G401.6 (cell line): ENCODE measurements around the gene SH3GL2.

Experiments used
- FAIRE-seq: peaks from 2 replicates; lab custom pipeline; 2012; peaks lifted over from hg19 to GRCh38; lab: Jason Lieb, UNC

Gene SH3GL2

GRCh38 chr9:17611342-17611741, 32.5 kb downstream of the SH3GL2 start:
- no peak for FAIRE-seq

- no peak for FAIRE-seq
These were observed 33.1 kb downstream of the SH3GL2 start for GRCh38 chr9:17611917-17612316.

- FAIRE-seq = no peak
These were observed 34.9 kb downstream of the SH3GL2 start for GRCh38 chr9:17613758-17614157.

GRCh38 chr9:17614250-17614649, 35.4 kb downstream of the SH3GL2 start:
- FAIRE-seq = no peak

- no peak for FAIRE-seq
These were observed 36.0 kb downstream of the SH3GL2 start for GRCh38 chr9:17614903-17615302.

GRCh38 chr9:17622141-17622540, 43.3 kb downstream of the SH3GL2 start:
- no peak for FAIRE-seq

- no peak for FAIRE-seq
These were observed 43.9 kb downstream of the SH3GL2 start for GRCh38 chr9:17622749-17623148.

- no peak for FAIRE-seq
These were observed 45.1 kb downstream of the SH3GL2 start for GRCh38 chr9:17623965-17624364.

- no peak for FAIRE-seq
These were observed 45.7 kb downstream of the SH3GL2 start for GRCh38 chr9:17624571-17624970.

GRCh38 chr9:17625644-17626388, 47.0 kb downstream of the SH3GL2 start:
- no peak for FAIRE-seq

- no peak for FAIRE-seq
These were observed 48.8 kb downstream of the SH3GL2 start for GRCh38 chr9:17627641-17628040.

GRCh38 chr9:17628624-17629023, 49.8 kb downstream of the SH3GL2 start:
- no peak for FAIRE-seq

GRCh38 chr9:17630531-17630949, 51.7 kb downstream of the SH3GL2 start:
- no peak for FAIRE-seq

GRCh38 chr9:17631396-17631795, 52.5 kb downstream of the SH3GL2 start:
- FAIRE-seq = no peak

- FAIRE-seq = no peak
These were observed 54.1 kb downstream of the SH3GL2 start for GRCh38 chr9:17632994-17633393.

- no peak for FAIRE-seq
These were observed 56.4 kb downstream of the SH3GL2 start for GRCh38 chr9:17635115-17635890.

- no peak for FAIRE-seq
These were observed 57.5 kb downstream of the SH3GL2 start for GRCh38 chr9:17636349-17636748.

- FAIRE-seq = no peak
These were observed 58.0 kb downstream of the SH3GL2 start for GRCh38 chr9:17636821-17637220.

GRCh38 chr9:17637229-17637628, 58.4 kb downstream of the SH3GL2 start:
- no peak for FAIRE-seq

GRCh38 chr9:17648516-17648915, 69.7 kb downstream of the SH3GL2 start:
- FAIRE-seq = no peak

- no peak for FAIRE-seq
These were observed 72.9 kb downstream of the SH3GL2 start for GRCh38 chr9:17651725-17652124.

- no peak for FAIRE-seq
These were observed 75.1 kb downstream of the SH3GL2 start for GRCh38 chr9:17653947-17654465.

GRCh38 chr9:17656889-17657288, 78.0 kb downstream of the SH3GL2 start:
- no peak for FAIRE-seq

GRCh38 chr9:17658237-17658636, 79.4 kb downstream of the SH3GL2 start:
- no peak for FAIRE-seq
